ENCODE data around the gene KLHL20.
"Not testable (repeated sequence)": the region's sequence is repeated elsewhere in the genome, so short reads cannot be mapped to it uniquely, and the experiment has no call there.

Gene KLHL20

GRCh38 chr1:173753830-173754229 lies 39.0 kb downstream of the KLHL20 start:
- DNase-seq (ENCODE audit: low read depth), result no peak

DNA sequence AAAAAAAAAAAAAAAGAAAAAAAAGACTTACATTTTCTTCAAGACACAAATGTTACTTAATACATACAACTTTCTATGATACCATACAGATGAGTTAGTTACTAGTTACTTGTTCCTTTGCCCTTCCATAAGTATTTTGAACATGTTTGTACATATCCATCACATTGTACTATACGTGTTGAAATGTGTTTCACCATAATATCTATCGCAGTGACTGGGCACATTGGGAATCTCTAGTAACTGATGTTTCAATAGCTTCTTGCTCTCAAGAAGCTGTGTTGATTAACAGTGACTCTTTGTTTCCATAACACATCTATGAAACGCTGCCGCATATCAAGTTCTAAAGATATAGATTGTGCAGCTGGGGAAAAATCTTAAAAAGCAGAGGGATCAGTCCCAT lies 42.9 kb downstream of the KLHL20 start:
- no peak for DNase-seq (ENCODE audit: low read depth)

DNA sequence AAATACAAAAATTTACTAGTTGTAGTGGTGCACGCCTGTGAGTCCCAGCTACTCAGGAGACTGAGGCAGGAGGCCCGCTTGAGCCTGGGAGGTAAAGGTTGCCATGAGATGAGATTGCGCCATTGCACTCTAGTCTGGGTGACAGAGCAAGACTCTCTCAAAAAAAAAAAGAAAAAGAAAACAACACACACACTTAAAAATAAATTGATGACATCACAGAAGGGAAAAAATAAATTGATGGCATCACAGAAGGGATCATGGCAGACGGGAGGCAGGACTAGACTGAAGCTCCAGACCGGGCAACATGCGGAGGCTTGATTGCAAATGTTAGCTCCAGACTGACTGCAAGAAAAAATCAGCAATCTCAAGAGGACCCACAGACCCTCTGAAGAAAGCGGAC lies 43.3 kb downstream of the KLHL20 start:
- DNase-seq (ENCODE audit: low read depth), result no peak

- DNase-seq (ENCODE audit: low read depth), result no peak
Observed at GRCh38 chr1:173758980-173759379, 44.2 kb downstream of the KLHL20 start.

GRCh38 chr1:173764331-173764730 lies 49.5 kb downstream of the KLHL20 start:
- DNase-seq (ENCODE audit: low read depth), result not testable (repeated sequence)

DNA sequence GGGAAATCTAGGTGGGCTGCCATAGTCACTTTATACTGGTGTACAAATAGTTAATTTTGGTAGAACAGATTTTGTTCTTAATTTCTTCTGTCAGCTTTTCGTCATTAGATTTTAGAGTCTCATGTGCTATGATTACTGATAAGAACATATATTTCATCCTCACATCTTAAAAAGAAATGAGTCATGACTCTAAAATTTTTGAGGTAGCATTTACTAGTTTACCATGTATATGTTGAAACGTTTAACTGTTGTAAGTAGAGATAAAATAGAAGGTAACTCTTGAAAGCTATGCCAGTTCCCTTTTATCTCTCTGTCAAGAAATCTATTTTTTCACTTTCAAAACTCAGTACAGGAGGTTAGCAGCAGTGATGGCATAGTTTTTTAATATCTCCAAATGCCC lies 53.4 kb downstream of the KLHL20 start:
- no peak for DNase-seq (ENCODE audit: low read depth)

GRCh38 chr1:173768827-173769226 lies 54.0 kb downstream of the KLHL20 start:
- DNase-seq (ENCODE audit: low read depth), result no peak

DNA sequence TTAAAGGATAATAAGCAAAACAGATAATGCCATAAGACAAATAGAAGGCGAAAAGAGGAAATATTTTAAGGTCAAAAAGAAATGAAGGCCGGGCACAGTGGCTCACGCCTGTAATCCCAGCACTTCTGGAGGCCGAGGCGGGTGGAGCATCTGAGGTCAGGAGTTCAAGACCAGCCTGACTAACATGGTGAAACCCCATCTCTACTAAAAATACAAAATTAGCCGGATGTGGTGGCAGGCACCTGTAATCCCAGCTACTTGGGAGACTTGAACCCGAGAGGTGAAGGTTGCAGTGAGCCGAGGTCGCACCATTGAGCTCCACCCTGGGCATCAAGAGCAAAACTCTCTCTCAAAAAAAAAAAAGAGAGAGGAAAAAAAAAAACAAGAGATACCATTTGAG lies 55.5 kb downstream of the KLHL20 start:
- DNase-seq (ENCODE audit: low read depth), result not testable (repeated sequence)

- DNase-seq (ENCODE audit: low read depth), result no peak
Observed at GRCh38 chr1:173771560-173771959, 56.8 kb downstream of the KLHL20 start.

GRCh38 chr1:173775578-173776226 lies 60.9 kb downstream of the KLHL20 start:
- no peak for DNase-seq (ENCODE audit: low read depth)

DNA sequence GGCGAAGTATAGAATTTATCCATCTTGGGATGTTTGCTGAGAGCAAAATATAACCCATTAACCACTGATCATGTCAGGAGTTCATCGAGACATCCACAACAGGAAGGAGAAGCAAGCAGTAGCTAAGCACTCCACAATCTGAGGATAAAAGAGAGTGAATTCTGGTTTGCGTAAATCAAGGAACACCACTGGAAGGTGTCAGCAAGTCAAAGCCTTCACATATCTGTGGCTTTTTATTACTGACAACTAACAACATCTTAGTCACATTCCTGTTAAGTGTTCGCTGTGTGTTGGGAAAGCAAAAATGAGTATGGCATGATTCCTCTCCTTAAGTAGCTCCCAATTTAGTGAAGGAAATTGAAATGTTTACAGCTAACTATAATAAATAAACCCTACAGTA lies 65.2 kb downstream of the KLHL20 start:
- DNase-seq (ENCODE audit: low read depth), result no peak

- no peak for DNase-seq (ENCODE audit: low read depth)
Observed at GRCh38 chr1:173784997-173785396, 70.2 kb downstream of the KLHL20 start.

GRCh38 chr1:173789841-173790240 lies 75.1 kb downstream of the KLHL20 start:
- no peak for DNase-seq (ENCODE audit: low read depth)

GRCh38 chr1:173798078-173798477 lies 83.3 kb downstream of the KLHL20 start:
- no peak for DNase-seq (ENCODE audit: low read depth)

- DNase-seq (ENCODE audit: low read depth), result not testable (repeated sequence)
Observed at GRCh38 chr1:173799995-173800394, 85.2 kb downstream of the KLHL20 start.

DNA sequence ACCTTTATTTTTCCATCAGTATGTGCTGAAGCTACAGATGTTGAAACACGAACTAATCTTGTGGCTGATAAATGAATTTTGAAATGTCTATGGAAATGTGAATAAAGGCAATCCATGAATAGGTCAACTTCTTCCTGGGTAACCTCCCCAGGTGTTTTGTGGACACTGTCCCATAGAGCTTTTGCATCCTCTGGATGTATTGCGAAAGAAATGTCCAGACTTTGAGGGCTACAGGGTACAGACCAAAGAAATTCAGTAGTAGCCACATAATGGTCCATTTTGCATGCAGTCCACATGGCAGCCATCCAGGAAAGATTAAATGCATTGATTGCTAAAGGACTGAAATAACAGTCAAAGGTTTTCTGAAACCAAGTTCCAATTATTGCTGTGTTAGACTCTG lies 88.2 kb downstream of the KLHL20 start:
- no peak for DNase-seq (ENCODE audit: low read depth)

- not testable (repeated sequence) for DNase-seq (ENCODE audit: low read depth)
Observed at GRCh38 chr1:173813654-173814053, 98.9 kb downstream of the KLHL20 start.

GRCh38 chr1:173818459-173818858 lies 103.7 kb downstream of the KLHL20 start:
- no peak for DNase-seq (ENCODE audit: low read depth)

DNA sequence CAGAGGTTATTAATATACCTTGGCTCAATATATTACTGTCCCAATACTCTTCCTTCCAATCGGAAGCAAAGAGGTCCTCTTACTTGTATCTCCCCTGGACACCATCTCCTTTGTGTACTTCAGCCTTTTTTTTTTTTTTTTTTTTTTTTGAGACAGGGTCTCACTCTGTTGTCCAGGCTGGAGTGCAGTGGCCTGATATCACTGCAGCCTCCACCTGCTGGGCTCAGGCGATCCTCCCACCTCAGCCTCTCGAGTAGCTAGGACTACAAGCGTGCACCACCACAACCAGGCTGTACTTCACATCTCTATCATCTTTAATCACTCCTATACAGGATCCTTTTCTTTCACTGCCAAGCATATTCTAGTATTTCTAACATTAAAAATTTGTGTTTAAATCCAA lies 106.9 kb downstream of the KLHL20 start:
- DNase-seq (ENCODE audit: low read depth), result no peak

- DNase-seq (ENCODE audit: low read depth), result no peak
Observed at GRCh38 chr1:173823781-173824314, 109.1 kb downstream of the KLHL20 start.

DNA sequence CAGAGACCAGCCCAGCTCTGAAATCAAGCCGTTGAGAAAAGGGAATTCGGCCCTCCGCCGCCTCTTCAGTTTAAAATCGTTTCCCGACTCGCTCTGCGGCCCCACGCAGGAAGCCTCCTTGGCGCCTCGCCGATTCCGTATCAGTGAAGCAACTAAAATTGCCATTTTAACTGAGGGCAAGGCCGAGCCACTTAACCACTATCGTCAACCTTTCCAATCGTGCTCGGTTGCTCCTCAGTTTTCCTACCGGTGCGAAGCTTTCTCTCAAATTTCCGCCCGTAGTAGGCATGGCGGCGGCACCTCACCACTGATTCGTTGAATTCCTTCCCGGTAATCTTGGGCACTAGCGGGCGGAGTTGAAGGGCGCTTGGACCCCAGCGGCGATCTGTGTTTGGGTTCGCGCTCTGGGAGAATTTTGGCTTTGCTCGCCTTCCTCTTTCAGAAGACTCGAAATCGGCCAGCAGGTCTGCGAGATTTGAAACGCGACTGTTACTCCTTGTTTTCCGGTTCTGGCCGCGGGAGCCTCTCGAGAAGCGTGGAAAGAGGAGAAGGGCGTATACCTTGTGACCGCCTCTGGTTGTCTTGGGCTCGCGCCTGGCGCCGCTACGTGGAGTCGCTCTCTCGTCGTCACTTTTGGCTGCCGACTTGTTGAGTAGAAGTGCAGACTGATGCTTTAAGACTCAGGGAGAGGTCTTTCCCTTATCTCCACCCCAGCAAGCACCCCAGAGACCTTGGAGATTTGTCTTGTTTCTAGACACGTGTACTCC lies 109.7 kb downstream of the KLHL20 start, which contains the start of the genes CENPL and DARS2:
CENPL (minus strand) TSS at position 569 of the 767 bp plus-strand sequence. CDS start 13,584 bp downstream, outside the sequence.
DARS2 (plus strand) TSS at position 359 of the 767 bp plus-strand sequence. CDS start 557 bp downstream, outside the sequence.
- peak; percentile 97 for DNase-seq (ENCODE audit: low read depth)

GRCh38 chr1:173827611-173828010 lies 112.8 kb downstream of the KLHL20 start:
- DNase-seq (ENCODE audit: low read depth), result no peak

DNA sequence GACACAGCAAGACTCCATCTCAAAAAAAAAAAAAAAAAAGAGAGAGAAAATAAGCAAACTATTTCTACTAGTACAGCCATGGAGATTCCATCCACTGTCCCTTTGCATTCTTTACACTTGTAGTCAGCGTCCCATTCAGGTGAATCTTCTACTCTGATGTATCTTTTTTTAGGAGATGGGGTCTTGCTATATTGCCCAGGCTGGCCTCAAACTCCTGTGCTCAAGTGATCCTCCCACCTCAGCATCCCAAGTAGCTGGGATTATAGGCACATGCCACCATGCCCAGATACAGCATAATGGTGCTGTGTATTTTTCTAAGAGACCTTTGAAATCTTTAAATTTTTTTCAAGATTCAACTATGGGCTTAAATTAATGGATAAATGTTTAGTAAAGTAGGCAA lies 118.0 kb downstream of the KLHL20 start:
- DNase-seq (ENCODE audit: low read depth), result no peak
